ENCODE results near the gene CLTA. TPM values are rescaled to one million over a fixed set of nuclear protein-coding genes. Genes with fewer than 3 reads are reported as not detected.
"Not testable (repeated sequence)": the region's sequence is repeated elsewhere in the genome, so short reads cannot be mapped to it uniquely, and the experiment has no call there.

CLTA gene
- total RNA-seq, 4 donors from 2014 or later = 128 to 148 (median 130) TPM

- H3K4me3 ChIP-seq = no peak overlapping the region
- peaks cover 6% of the 10 kb centered on the region for H3K4me1 ChIP-seq
- no peaks in the 10 kb centered on the region for H3K27me3 ChIP-seq
- no peak overlapping the region for H3K27ac ChIP-seq
- H3K36me3 ChIP-seq = peaks cover 39% of the 10 kb centered on the region
- TF ChIP-seq EP300 (IDR thresholded peaks at IDR 0.05) (no peak), POLR2A (IDR thresholded peaks at IDR 0.05) (no peak), CTCF (IDR thresholded peaks at IDR 0.05) (no peak), POLR2AphosphoS5 (IDR thresholded peaks at IDR 0.05) (no peak)
- WGBS = 70% methylated on average over 6 of the region's 6 CpGs
- DNase-seq (ENCODE audit: low spot score in 2 of 2) = no peak
- no peaks in the 10 kb centered on the region for H3K9me3 ChIP-seq
Observed at GRCh38 chr9:36245906-36246305, 55.2 kb downstream of the CLTA start.

GRCh38 chr9:36247356-36247755 lies 56.6 kb downstream of the CLTA start:
- H3K27ac ChIP-seq = no peak overlapping the region
- no peaks in the 10 kb centered on the region for H3K9me3 ChIP-seq
- peaks cover 6% of the 10 kb centered on the region for H3K4me1 ChIP-seq
- H3K4me3 ChIP-seq = no peak overlapping the region
- peaks cover 37% of the 10 kb centered on the region for H3K36me3 ChIP-seq
- no peak for DNase-seq (ENCODE audit: low spot score in 2 of 2)
- WGBS = 94% methylated on average over 3 of the region's 3 CpGs
- no peaks in the 10 kb centered on the region for H3K27me3 ChIP-seq
- TF ChIP-seq EP300 (IDR thresholded peaks at IDR 0.05) = no peak
- no peak for TF ChIP-seq CTCF (IDR thresholded peaks at IDR 0.05)
- TF ChIP-seq POLR2A (IDR thresholded peaks at IDR 0.05) = no peak
- TF ChIP-seq POLR2AphosphoS5 (IDR thresholded peaks at IDR 0.05) = no peak

- H3K4me1 ChIP-seq; H3K27ac ChIP-seq; H3K9me3 ChIP-seq; DNase-seq (ENCODE audit: low spot score in 2 of 2); H3K4me3 ChIP-seq; H3K27me3 ChIP-seq: not testable (repeated sequence)
- TF ChIP-seq CTCF (IDR thresholded peaks at IDR 0.05) = peak in 1 of 2 donors; percentile 12
- WGBS = 85% methylated on average over 8 of the region's 8 CpGs
- H3K36me3 ChIP-seq = peaks cover 34% of the 10 kb centered on the region
Observed at GRCh38 chr9:36248061-36248460, 57.3 kb downstream of the CLTA start.

- Histone ChIP-seq H3K4me3 (no peak overlapping the region), H3K36me3 (peaks cover 28% of the 10 kb centered on the region), H3K27ac (no peak overlapping the region), H3K9me3 (no peaks in the 10 kb centered on the region), H3K27me3 (no peaks in the 10 kb centered on the region), H3K4me1 (peaks cover 6% of the 10 kb centered on the region)
- DNase-seq (ENCODE audit: low spot score in 2 of 2) = no peak
- WGBS = 62% methylated on average over 6 of the region's 6 CpGs
- no peak for TF ChIP-seq EP300 (IDR thresholded peaks at IDR 0.05)
- no peak for TF ChIP-seq CTCF (IDR thresholded peaks at IDR 0.05)
- TF ChIP-seq POLR2AphosphoS5 (IDR thresholded peaks at IDR 0.05) = no peak
- no peak for TF ChIP-seq POLR2A (IDR thresholded peaks at IDR 0.05)
Observed at GRCh38 chr9:36249189-36249588, 58.5 kb downstream of the CLTA start.

- Histone ChIP-seq H3K27ac (no peak overlapping the region), H3K4me3 (no peak overlapping the region), H3K4me1 (peaks cover 6% of the 10 kb centered on the region), H3K9me3 (no peaks in the 10 kb centered on the region), H3K36me3 (peaks cover 23% of the 10 kb centered on the region), H3K27me3 (no peaks in the 10 kb centered on the region)
- DNase-seq (ENCODE audit: low spot score in 2 of 2) = no peak
- 67% methylated on average over 1 of the region's 1 CpG for WGBS
- no peak for TF ChIP-seq POLR2AphosphoS5 (IDR thresholded peaks at IDR 0.05)
- TF ChIP-seq POLR2A (IDR thresholded peaks at IDR 0.05) = no peak
- no peak for TF ChIP-seq CTCF (IDR thresholded peaks at IDR 0.05)
- TF ChIP-seq EP300 (IDR thresholded peaks at IDR 0.05) = no peak
Observed at GRCh38 chr9:36250079-36250478, 59.4 kb downstream of the CLTA start.
